ENCODE results near the gene CFAP119. TPM values are rescaled to one million over a fixed set of nuclear protein-coding genes. Genes with fewer than 3 reads are reported as not detected.

CFAP119 gene
- total RNA-seq, 1 experiment from 2014 or later: 9.6 TPM

- H3K27me3 ChIP-seq (ENCODE audit: low read length): no peaks in the 10 kb centered on the region
- CTCF ChIA-PET: no interaction called here
- no peak for ATAC-seq
- no peaks in the 10 kb centered on the region for H3F3A ChIP-seq (ENCODE audit: low read length, unreplicated experiment)
- no peaks in the 10 kb centered on the region for H3K9me2 ChIP-seq (replicated peaks; ENCODE audit: low read length)
- H3K27ac ChIP-seq (ENCODE audit: low read length): no peak overlapping the region
- BruUV-seq (replicated peaks): no TSS peak
- POLR2A ChIA-PET (ENCODE audit: unreplicated experiment): no interaction called here
- no peak for TF ChIP-seq CTCF (conservative IDR thresholded peaks at IDR 0.05; ENCODE audit: low read depth, low read length)
- TF ChIP-seq EZH2phosphoT487 (IDR thresholded peaks at IDR 0.05; ENCODE audit: borderline replicate concordance, low read length): no peak
- TF ChIP-seq EZH2 (IDR thresholded peaks at IDR 0.05; ENCODE audit: low read length, unreplicated experiment): no peak
- H4K20me1 ChIP-seq (ENCODE audit: low read length): no peaks in the 10 kb centered on the region
- no peak overlapping the region for H3K4me3 ChIP-seq (ENCODE audit: low read length)
- H3K4me1 ChIP-seq (ENCODE audit: insufficient read depth, low read length): peaks cover 25% of the 10 kb centered on the region
- H3K9ac ChIP-seq (ENCODE audit: low read length): no peak overlapping the region
- H2AFZ ChIP-seq (ENCODE audit: low read length): no peak overlapping the region
- peaks cover 49% of the 10 kb centered on the region for H3K36me3 ChIP-seq (ENCODE audit: low read depth, low read length)
- DNase-seq: no peak
- intact Hi-C loops (cut with micrococcal nuclease): no loop called here
- H3K9me3 ChIP-seq (ENCODE audit: low read length): no peaks in the 10 kb centered on the region
- H3K79me2 ChIP-seq (ENCODE audit: low read length): peaks cover 50% of the 10 kb centered on the region
- H3K4me2 ChIP-seq (ENCODE audit: low read length): no peak overlapping the region
These were observed 38.0 kb downstream of the CFAP119 start for GRCh38 chr16:30723725-30724355.

GRCh38 chr16:30722916-30723315 is 38.9 kb downstream of the CFAP119 start:
- H3K9ac ChIP-seq (ENCODE audit: low read length): no peak overlapping the region
- no peak overlapping the region for H3K4me2 ChIP-seq (ENCODE audit: low read length)
- intact Hi-C loops (cut with micrococcal nuclease): no loop called here
- peaks cover 25% of the 10 kb centered on the region for H3K4me1 ChIP-seq (ENCODE audit: insufficient read depth, low read length)
- H3K79me2 ChIP-seq (ENCODE audit: low read length): peaks cover 51% of the 10 kb centered on the region
- H3K9me3 ChIP-seq (ENCODE audit: low read length): no peaks in the 10 kb centered on the region
- POLR2A ChIA-PET (ENCODE audit: unreplicated experiment): no interaction called here
- H3K36me3 ChIP-seq (ENCODE audit: low read depth, low read length): peaks cover 54% of the 10 kb centered on the region
- H3K9me2 ChIP-seq (replicated peaks; ENCODE audit: low read length): no peaks in the 10 kb centered on the region
- ATAC-seq: no peak
- DNase-seq: no peak
- H4K20me1 ChIP-seq (ENCODE audit: low read length): no peaks in the 10 kb centered on the region
- BruUV-seq (replicated peaks): no TSS peak
- CTCF ChIA-PET: no interaction called here
- no peak overlapping the region for H2AFZ ChIP-seq (ENCODE audit: low read length)
- TF ChIP-seq EZH2phosphoT487 (IDR thresholded peaks at IDR 0.05; ENCODE audit: borderline replicate concordance, low read length): no peak
- no peak for TF ChIP-seq CTCF (conservative IDR thresholded peaks at IDR 0.05; ENCODE audit: low read depth, low read length)
- no peak for TF ChIP-seq EZH2 (IDR thresholded peaks at IDR 0.05; ENCODE audit: low read length, unreplicated experiment)
- peak overlapping the region; percentile 96; the same call in 1 of the 2 replicates for H3K27ac ChIP-seq (ENCODE audit: low read length)
- H3F3A ChIP-seq (ENCODE audit: low read length, unreplicated experiment): no peaks in the 10 kb centered on the region
- H3K27me3 ChIP-seq (ENCODE audit: low read length): no peaks in the 10 kb centered on the region
- no peak overlapping the region for H3K4me3 ChIP-seq (ENCODE audit: low read length)

GRCh38 chr16:30722443-30722842 is 39.4 kb downstream of the CFAP119 start:
- DNase-seq (no peak), ATAC-seq (no peak)
- TF ChIP-seq EZH2 (IDR thresholded peaks at IDR 0.05; ENCODE audit: low read length, unreplicated experiment) (no peak), CTCF (conservative IDR thresholded peaks at IDR 0.05; ENCODE audit: low read depth, low read length) (peak; percentile 18; the same call in 1 of the 2 replicates), EZH2phosphoT487 (IDR thresholded peaks at IDR 0.05; ENCODE audit: borderline replicate concordance, low read length) (no peak)
- ChIA-PET POLR2A (ENCODE audit: unreplicated experiment) (no interaction called here), CTCF (no interaction called here)
- H3K27me3 ChIP-seq (ENCODE audit: low read length): no peaks in the 10 kb centered on the region
- H3K27ac ChIP-seq (ENCODE audit: low read length): peak overlapping the region; percentile 96
- H3K4me1 ChIP-seq (ENCODE audit: insufficient read depth, low read length): peaks cover 25% of the 10 kb centered on the region
- H3K9ac ChIP-seq (ENCODE audit: low read length): peak overlapping the region; percentile 71
- peak overlapping the region; percentile 69 for H3K4me2 ChIP-seq (ENCODE audit: low read length)
- H3F3A ChIP-seq (ENCODE audit: low read length, unreplicated experiment): no peaks in the 10 kb centered on the region
- H3K9me2 ChIP-seq (replicated peaks; ENCODE audit: low read length): no peaks in the 10 kb centered on the region
- H3K79me2 ChIP-seq (ENCODE audit: low read length): peaks cover 56% of the 10 kb centered on the region
- no peak overlapping the region for H2AFZ ChIP-seq (ENCODE audit: low read length)
- intact Hi-C loops (cut with micrococcal nuclease): no loop called here
- no TSS peak for BruUV-seq (replicated peaks)
- H4K20me1 ChIP-seq (ENCODE audit: low read length): no peaks in the 10 kb centered on the region
- H3K36me3 ChIP-seq (ENCODE audit: low read depth, low read length): peaks cover 55% of the 10 kb centered on the region
- H3K9me3 ChIP-seq (ENCODE audit: low read length): no peaks in the 10 kb centered on the region
- H3K4me3 ChIP-seq (ENCODE audit: low read length): no peak overlapping the region
